GM23338 (cell line): ENCODE measurements around the gene TTC13. TPM values are rescaled to one million over a fixed set of nuclear protein-coding genes. Genes with fewer than 3 reads are reported as not detected.

Experiments
- ATAC-seq: fragments of 200-7000 bp; cut with Tn5 transposase; 3 replicates; pipeline ENCODE4 v1.9.1; 2020
- DNase-seq: peaks from one replicate; pipeline ENCODE4 v3.0.0-alpha.2; 2015; ENCODE audit warnings: low spot score
- H2AFZ ChIP-seq: fragments of 200-600 bp; sonication (generic); 2 replicates; pipeline ENCODE4 v1.8.0; 2016; ENCODE audit warnings: antibody characterized with exemption, mild to moderate bottlenecking, moderate library complexity
- H3F3A ChIP-seq: fragments of 200-600 bp; sonication (generic); replicated peaks from 2 replicates; pipeline ENCODE4 v1.8.0; 2017; ENCODE audit warnings: antibody characterized with exemption, mixed run types, low read depth
- H3K27ac ChIP-seq: fragments of 200-600 bp; sonication (generic); 2 replicates; pipeline ENCODE4 v1.6.1; 2016; ENCODE audit warnings: low read depth
- H3K27me3 ChIP-seq: fragments of 200-600 bp; sonication (generic); 2 replicates; pipeline ENCODE4 v1.8.0; 2016; ENCODE audit warnings: mild to moderate bottlenecking, mixed run types, moderate library complexity; ENCODE audit not compliant: insufficient read depth
- H3K36me3 ChIP-seq: fragments of 200-600 bp; sonication (generic); 2 replicates; pipeline ENCODE4 v1.8.0; 2016; ENCODE audit warnings: mild to moderate bottlenecking; ENCODE audit not compliant: insufficient read depth
- H3K4me1 ChIP-seq: fragments of 200-600 bp; sonication (generic); 2 replicates; pipeline ENCODE4 v1.8.0; 2016; ENCODE audit warnings: mild to moderate bottlenecking, moderate library complexity; ENCODE audit not compliant: insufficient read depth
- H3K4me2 ChIP-seq: fragments of 200-600 bp; sonication (generic); 2 replicates; pipeline ENCODE4 v1.7.1; 2017; ENCODE audit warnings: mixed run types
- H3K4me3 ChIP-seq: fragments of 200-600 bp; sonication (generic); 2 replicates; pipeline ENCODE4 v1.6.1; 2016; ENCODE audit warnings: mixed run types
- H3K79me2 ChIP-seq: fragments of 200-600 bp; sonication (generic); replicated peaks from 2 replicates; pipeline ENCODE4 v1.8.0; 2017; ENCODE audit warnings: mild to moderate bottlenecking; ENCODE audit not compliant: insufficient read depth
- H3K9me2 ChIP-seq: fragments of 200-600 bp; sonication (generic); 2 replicates; pipeline ENCODE4 v1.8.0; 2017; ENCODE audit not compliant: insufficient read depth
- H4K20me1 ChIP-seq: fragments of 200-600 bp; sonication (generic); replicated peaks from 2 replicates; pipeline ENCODE4 v1.8.0; 2017; ENCODE audit warnings: mild to moderate bottlenecking; ENCODE audit not compliant: insufficient read depth
- H3K27ac Mint-ChIP-seq: 2 replicates; pipeline ENCODE4 v1.8.0; 2020; ENCODE audit warnings: inconsistent platforms, mild to moderate bottlenecking, moderate library complexity, mixed read lengths
- H3K27me3 Mint-ChIP-seq: 3 replicates; pipeline ENCODE4 v1.8.0; 2022; ENCODE audit warnings: low read depth, mild to moderate bottlenecking, moderate library complexity, mixed read lengths, inconsistent platforms; ENCODE audit not compliant: insufficient read depth, poor library complexity
- H3K36me3 Mint-ChIP-seq: 3 replicates; pipeline ENCODE4 v1.8.0; 2021; ENCODE audit warnings: low read depth, mild to moderate bottlenecking, inconsistent platforms, moderate library complexity, mixed read lengths
- H3K4me1 Mint-ChIP-seq: 3 replicates; pipeline ENCODE4 v1.8.0; 2020; ENCODE audit warnings: mild to moderate bottlenecking, inconsistent platforms, mixed read lengths
- H3K4me3 Mint-ChIP-seq: 3 replicates; pipeline ENCODE4 v1.8.0; 2021; ENCODE audit warnings: moderate library complexity, mild to moderate bottlenecking, inconsistent platforms, mixed read lengths
- H3K9me3 Mint-ChIP-seq: 3 replicates; pipeline ENCODE4 v1.8.0; 2020; ENCODE audit warnings: moderate library complexity, mild to moderate bottlenecking, inconsistent platforms, mixed read lengths
- CREB1 ChIP-seq: fragments of 250-450 bp; sonication (Bioruptor Pico); IDR thresholded peaks from 2 replicates; pipeline ENCODE4 v1.5.0; 2020; ENCODE audit warnings: low read depth, mild to moderate bottlenecking, moderate library complexity
- ETS1 ChIP-seq: IDR thresholded peaks from 2 replicates; pipeline ENCODE4 v1.6.1; 2016; ENCODE audit warnings: antibody characterized with exemption
- EZH2 ChIP-seq: fragments of 200-600 bp; sonication (generic); IDR thresholded peaks from one replicate; pipeline ENCODE4 v1.8.0; 2017; ENCODE audit warnings: antibody characterized with exemption, mild to moderate bottlenecking, low read depth; ENCODE audit not compliant: unreplicated experiment
- EZH2phosphoT487 ChIP-seq: fragments of 200-600 bp; sonication (generic); IDR thresholded peaks from one replicate; pipeline ENCODE4 v1.8.1; 2018; ENCODE audit warnings: antibody characterized with exemption; ENCODE audit not compliant: unreplicated experiment
- JUNB ChIP-seq: IDR thresholded peaks from one replicate; pipeline ENCODE4 v1.6.1; 2016; ENCODE audit warnings: antibody characterized with exemption; ENCODE audit not compliant: unreplicated experiment
- NANOG ChIP-seq: IDR thresholded peaks from 2 replicates; pipeline ENCODE4 v1.6.1; 2016; ENCODE audit warnings: antibody characterized with exemption, borderline replicate concordance
- POLR2AphosphoS5 ChIP-seq: IDR thresholded peaks from 2 replicates; pipeline ENCODE4 v1.6.1; 2016; ENCODE audit warnings: antibody characterized with exemption, low read depth
- STAT1 ChIP-seq: IDR thresholded peaks from one replicate; pipeline ENCODE4 v1.6.1; 2016; ENCODE audit warnings: antibody characterized with exemption; ENCODE audit not compliant: unreplicated experiment
- ZNF114 ChIP-seq: fragments of 250-450 bp; sonication (Bioruptor Pico); IDR thresholded peaks from 2 replicates; pipeline ENCODE4 v1.5.0; 2020; ENCODE audit warnings: mild to moderate bottlenecking, moderate library complexity
- ZNF331 ChIP-seq: fragments of 250-450 bp; sonication (Bioruptor Pico); IDR thresholded peaks from 2 replicates; pipeline ENCODE4 v1.5.0; 2020; ENCODE audit warnings: low read depth, mild to moderate bottlenecking, moderate library complexity
- ZNF462 ChIP-seq: fragments of 250-450 bp; sonication (Bioruptor Pico); IDR thresholded peaks from 2 replicates; pipeline ENCODE4 v1.5.0; 2020; ENCODE audit warnings: mild to moderate bottlenecking, moderate library complexity
- polyA plus RNA-seq: library from polyadenylated mRNA; unstranded; fragments of >200 nt; fragmentation: Nextera tagmentation; extraction: Ambion mirVana; gene quantifications from 2 replicates; pipeline ENCODE4 v1.2.1, GENCODE V29; 2016
- total RNA-seq: library from RNA; depleted of rRNA; stranded (reverse); fragments of >200 nt; shearing (Covaris generic); gene quantifications from 2 replicates; pipeline ENCODE4 v1.2.3, GENCODE V29; 2014
- TF ChIP-seq, protein P1 (sequence below), 2 experiments: fragments of 200-600 bp in 1 of 2; sonication (generic) in 1 of 2; conservative IDR thresholded peaks; 2 replicates each; pipeline versions ENCODE4 v1.5.1 to v1.6.1; 2016 to 2017; ENCODE audit warnings: antibody characterized with exemption in 2 of 2, low read depth in 2 of 2, mild to moderate bottlenecking in 2 of 2, moderate library complexity in 1 of 2
- TF ChIP-seq, protein P2 (sequence below): IDR thresholded peaks from one replicate; pipeline ENCODE4 v1.6.1; 2018; ENCODE audit warnings: antibody characterized with exemption; ENCODE audit not compliant: unreplicated experiment

Gene TTC13
- total and polyA plus RNA-seq, 2 experiments from 2014 or later: 3.8 to 9.4 TPM

GRCh38 chr1:230987448-230987847 is 8.8 kb upstream of the TTC13 start (continued):
- TF ChIP-seq JUNB: no peak

DNA sequence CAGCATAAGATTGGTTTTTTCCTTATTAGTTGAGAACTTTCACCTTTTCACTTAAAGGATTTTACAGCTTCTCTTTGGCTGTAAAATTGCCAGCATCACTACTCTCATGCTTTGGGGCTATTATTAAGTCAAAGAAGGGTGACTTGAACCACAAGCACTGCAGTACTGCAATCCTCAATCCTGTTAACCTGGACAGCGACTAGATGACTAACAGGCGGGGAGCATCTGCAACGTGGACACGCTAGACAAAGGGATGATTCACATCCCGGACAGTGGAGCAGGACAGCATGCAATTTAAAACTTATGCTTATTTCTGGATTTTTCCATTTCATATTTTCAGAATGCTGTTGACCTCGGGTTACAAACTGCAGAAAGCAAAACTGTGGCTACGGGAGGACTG is 8.3 kb upstream of the TTC13 start:
- Histone ChIP-seq H3K4me3 (no peak overlapping the region), H3K27ac (no peak overlapping the region), H2AFZ (no peak overlapping the region), H3K36me3 (no peaks in the 10 kb centered on the region), H3K9me2 (no peaks in the 10 kb centered on the region), H3K79me2 (0 out of 2 replicates have a peak, but pooled peaks cover 3% of the 10 kb centered on the region), H3K27me3 (peaks cover 69% of the 10 kb centered on the region), H3F3A (no peaks in the 10 kb centered on the region), H3K4me2 (no peak overlapping the region), H4K20me1 (peaks cover 79% of the 10 kb centered on the region), H3K4me1 (0 out of 2 replicates have a peak, but pooled peaks cover 13% of the 10 kb centered on the region)
- TF ChIP-seq ZNF462 (CRISPR knock-in tag) (no peak), ETS1 (no peak), CREB1 (CRISPR knock-in tag) (no peak), POLR2AphosphoS5 (no peak), ZNF331 (no peak), STAT1 (no peak), NANOG (no peak), JUNB (no peak), EZH2phosphoT487 (no peak), ZNF114 (no peak), EZH2 (no peak)
- TF ChIP-seq, protein P1, sequence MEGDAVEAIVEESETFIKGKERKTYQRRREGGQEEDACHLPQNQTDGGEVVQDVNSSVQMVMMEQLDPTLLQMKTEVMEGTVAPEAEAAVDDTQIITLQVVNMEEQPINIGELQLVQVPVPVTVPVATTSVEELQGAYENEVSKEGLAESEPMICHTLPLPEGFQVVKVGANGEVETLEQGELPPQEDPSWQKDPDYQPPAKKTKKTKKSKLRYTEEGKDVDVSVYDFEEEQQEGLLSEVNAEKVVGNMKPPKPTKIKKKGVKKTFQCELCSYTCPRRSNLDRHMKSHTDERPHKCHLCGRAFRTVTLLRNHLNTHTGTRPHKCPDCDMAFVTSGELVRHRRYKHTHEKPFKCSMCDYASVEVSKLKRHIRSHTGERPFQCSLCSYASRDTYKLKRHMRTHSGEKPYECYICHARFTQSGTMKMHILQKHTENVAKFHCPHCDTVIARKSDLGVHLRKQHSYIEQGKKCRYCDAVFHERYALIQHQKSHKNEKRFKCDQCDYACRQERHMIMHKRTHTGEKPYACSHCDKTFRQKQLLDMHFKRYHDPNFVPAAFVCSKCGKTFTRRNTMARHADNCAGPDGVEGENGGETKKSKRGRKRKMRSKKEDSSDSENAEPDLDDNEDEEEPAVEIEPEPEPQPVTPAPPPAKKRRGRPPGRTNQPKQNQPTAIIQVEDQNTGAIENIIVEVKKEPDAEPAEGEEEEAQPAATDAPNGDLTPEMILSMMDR (conservative IDR thresholded peaks at IDR 0.05; ENCODE audit: low read depth in 2 of 2): no peak
- TF ChIP-seq, protein P2, sequence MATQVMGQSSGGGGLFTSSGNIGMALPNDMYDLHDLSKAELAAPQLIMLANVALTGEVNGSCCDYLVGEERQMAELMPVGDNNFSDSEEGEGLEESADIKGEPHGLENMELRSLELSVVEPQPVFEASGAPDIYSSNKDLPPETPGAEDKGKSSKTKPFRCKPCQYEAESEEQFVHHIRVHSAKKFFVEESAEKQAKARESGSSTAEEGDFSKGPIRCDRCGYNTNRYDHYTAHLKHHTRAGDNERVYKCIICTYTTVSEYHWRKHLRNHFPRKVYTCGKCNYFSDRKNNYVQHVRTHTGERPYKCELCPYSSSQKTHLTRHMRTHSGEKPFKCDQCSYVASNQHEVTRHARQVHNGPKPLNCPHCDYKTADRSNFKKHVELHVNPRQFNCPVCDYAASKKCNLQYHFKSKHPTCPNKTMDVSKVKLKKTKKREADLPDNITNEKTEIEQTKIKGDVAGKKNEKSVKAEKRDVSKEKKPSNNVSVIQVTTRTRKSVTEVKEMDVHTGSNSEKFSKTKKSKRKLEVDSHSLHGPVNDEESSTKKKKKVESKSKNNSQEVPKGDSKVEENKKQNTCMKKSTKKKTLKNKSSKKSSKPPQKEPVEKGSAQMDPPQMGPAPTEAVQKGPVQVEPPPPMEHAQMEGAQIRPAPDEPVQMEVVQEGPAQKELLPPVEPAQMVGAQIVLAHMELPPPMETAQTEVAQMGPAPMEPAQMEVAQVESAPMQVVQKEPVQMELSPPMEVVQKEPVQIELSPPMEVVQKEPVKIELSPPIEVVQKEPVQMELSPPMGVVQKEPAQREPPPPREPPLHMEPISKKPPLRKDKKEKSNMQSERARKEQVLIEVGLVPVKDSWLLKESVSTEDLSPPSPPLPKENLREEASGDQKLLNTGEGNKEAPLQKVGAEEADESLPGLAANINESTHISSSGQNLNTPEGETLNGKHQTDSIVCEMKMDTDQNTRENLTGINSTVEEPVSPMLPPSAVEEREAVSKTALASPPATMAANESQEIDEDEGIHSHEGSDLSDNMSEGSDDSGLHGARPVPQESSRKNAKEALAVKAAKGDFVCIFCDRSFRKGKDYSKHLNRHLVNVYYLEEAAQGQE: no peak
- Mint-ChIP-seq H3K27ac (no peak overlapping the region), H3K4me3 (no peak overlapping the region), H3K4me1 (peaks cover 22% of the 10 kb centered on the region), H3K36me3 (peaks cover 9% of the 10 kb centered on the region; the same call in 2 of the 3 replicates), H3K9me3 (no peaks in the 10 kb centered on the region; the same call in 2 of the 3 replicates), H3K27me3 (peaks cover 3% of the 10 kb centered on the region)
- DNase-seq (no peak), ATAC-seq (no peak)
